ENCODE data around the gene RNU5D-1.

GRCh38 chr1:44695671-44696070, 35.3 kb downstream of the RNU5D-1 start:
- TF ChIP-seq CTCF (conservative IDR thresholded peaks at IDR 0.05) (no peak), ZFX (IDR thresholded peaks at IDR 0.05) (no peak)

Data from C4-2B (cell line).